ENCODE data around the gene NRIP1.

NRIP1 gene

DNA sequence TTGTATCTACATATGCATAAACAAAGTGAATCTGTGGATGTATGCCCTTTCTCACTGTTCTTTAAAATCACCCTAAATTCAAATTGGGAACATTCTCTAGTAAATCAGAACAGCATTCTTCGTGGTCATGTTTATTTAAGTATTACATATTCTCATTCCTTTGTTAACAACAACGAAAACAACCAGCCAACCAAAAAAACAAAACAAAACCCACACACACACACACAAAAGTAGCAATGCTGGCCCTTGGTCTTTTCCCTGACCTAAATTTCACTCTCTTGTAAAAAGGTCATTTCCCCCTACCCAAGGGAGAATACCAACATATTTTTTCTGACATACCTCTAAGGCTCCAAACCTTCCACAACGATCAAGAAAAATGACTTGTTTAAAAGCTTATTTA is 102.6 kb downstream of the NRIP1 start:
- TF ChIP-seq CTCF (IDR thresholded peaks at IDR 0.05; ENCODE audit: control insufficient read depth, extremely low read depth, insufficient read depth), result no peak
- DNase-seq (ENCODE audit: low read depth), result no peak
- H3K4me3 ChIP-seq (ENCODE audit: low read depth, low read length), result no peak overlapping the region

GRCh38 chr21:14961502-14961901 is 103.3 kb downstream of the NRIP1 start:
- H3K4me3 ChIP-seq (ENCODE audit: low read depth, low read length), result no peak overlapping the region
- TF ChIP-seq CTCF (IDR thresholded peaks at IDR 0.05; ENCODE audit: control insufficient read depth, extremely low read depth, insufficient read depth), result no peak
- DNase-seq (ENCODE audit: low read depth), result no peak

- no peak overlapping the region for H3K4me3 ChIP-seq (ENCODE audit: low read depth, low read length)
- no peak for DNase-seq (ENCODE audit: low read depth)
- no peak for TF ChIP-seq CTCF (IDR thresholded peaks at IDR 0.05; ENCODE audit: control insufficient read depth, extremely low read depth, insufficient read depth)
Observed at GRCh38 chr21:14959343-14959742, 105.5 kb downstream of the NRIP1 start.

- TF ChIP-seq CTCF (IDR thresholded peaks at IDR 0.05; ENCODE audit: control insufficient read depth, extremely low read depth, insufficient read depth), result no peak
- no peak for DNase-seq (ENCODE audit: low read depth)
- H3K4me3 ChIP-seq (ENCODE audit: low read depth, low read length), result no peak overlapping the region
Observed at GRCh38 chr21:14957836-14958235, 107.0 kb downstream of the NRIP1 start.

DNA sequence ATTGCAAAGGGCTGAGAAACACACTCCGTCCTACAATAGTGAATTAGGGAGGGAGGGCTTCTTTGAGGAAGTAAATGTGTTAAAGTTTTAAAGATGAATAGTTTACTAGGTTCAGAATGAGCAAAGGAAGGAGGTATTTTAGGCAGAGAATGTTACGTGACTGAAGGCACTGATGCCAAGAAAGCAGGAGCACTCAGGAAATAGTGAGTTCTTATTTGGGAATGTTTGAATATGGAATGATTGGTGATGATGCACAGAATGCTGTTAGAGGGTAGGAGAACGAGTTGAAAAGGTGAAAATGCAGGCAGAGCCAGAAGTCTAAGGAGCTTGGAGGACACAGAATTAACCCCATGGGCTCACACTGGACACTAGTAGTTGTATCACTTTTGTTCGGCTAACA is 108.0 kb downstream of the NRIP1 start:
- TF ChIP-seq CTCF (IDR thresholded peaks at IDR 0.05; ENCODE audit: control insufficient read depth, extremely low read depth, insufficient read depth), result no peak
- DNase-seq (ENCODE audit: low read depth), result no peak
- no peak overlapping the region for H3K4me3 ChIP-seq (ENCODE audit: low read depth, low read length)

DNA sequence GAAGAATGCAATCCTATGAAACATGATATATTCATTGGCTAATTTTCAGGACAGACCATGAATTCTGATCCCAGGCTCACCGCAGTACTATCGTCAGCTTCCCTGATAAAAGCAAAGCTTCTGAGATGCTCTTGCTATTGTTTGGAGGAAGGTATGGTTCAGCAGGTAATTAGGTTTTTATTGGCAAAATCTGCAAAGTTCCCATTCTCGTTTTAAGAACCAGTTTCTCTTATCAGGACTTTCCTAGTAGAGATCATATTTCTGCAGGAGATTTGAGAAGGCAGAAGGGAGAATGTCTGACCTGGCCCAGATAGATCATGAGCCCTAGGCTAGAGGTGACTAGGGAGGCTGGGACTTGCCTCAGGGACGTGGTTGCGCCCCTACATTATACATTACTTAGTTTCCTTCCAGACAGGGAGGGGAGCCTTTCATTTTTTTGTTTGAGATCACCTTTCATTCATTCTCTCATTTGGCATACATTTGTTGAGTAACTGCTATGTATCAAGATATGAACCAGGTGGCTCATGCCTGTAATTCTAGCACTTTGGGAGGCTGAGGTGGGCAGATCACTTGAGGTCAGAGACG is 108.8 kb downstream of the NRIP1 start:
- DNase-seq (ENCODE audit: low read depth), result peak; percentile 62
- no peak for TF ChIP-seq CTCF (IDR thresholded peaks at IDR 0.05; ENCODE audit: control insufficient read depth, extremely low read depth, insufficient read depth)
- H3K4me3 ChIP-seq (ENCODE audit: low read depth, low read length), result no peak overlapping the region

GRCh38 chr21:14952916-14953315 is 111.9 kb downstream of the NRIP1 start:
- no peak for TF ChIP-seq CTCF (IDR thresholded peaks at IDR 0.05; ENCODE audit: control insufficient read depth, extremely low read depth, insufficient read depth)
- H3K4me3 ChIP-seq (ENCODE audit: low read depth, low read length), result no peak overlapping the region
- DNase-seq (ENCODE audit: low read depth), result no peak

Data from LNCaP clone FGC (cell line).